H1 (cell line): ENCODE measurements around the gene NUBP2. TPM values are rescaled to one million over a fixed set of nuclear protein-coding genes. Genes with fewer than 3 reads are reported as not detected.
A peak's percentile ranks its signal among the peaks of the same experiment; 100 is the strongest.

Experiments
- CTCF ChIA-PET: fragments of 300-600 bp; sonication (Branson Sonifier 250); formaldehyde crosslinking; loops from one replicate; lab custom pipeline; 2021; ENCODE audit not compliant: partially characterized antibody; lab: Charles Lee
- POLR2A ChIA-PET: fragments of 300-600 bp; sonication (Branson Sonifier 250); formaldehyde crosslinking; loops from one replicate; lab custom pipeline; 2021; ENCODE audit warnings: inconsistent platforms; ENCODE audit not compliant: partially characterized antibody; lab: Charles Lee
- DNase-seq, 2 experiments: peaks; one replicate each; pipeline versions ENCODE4 v3.0.0 to v3.0.0-alpha.2; 2010 to 2022; ENCODE audit warnings: low spot score in 2 of 2, low read depth in 1 of 2, mixed read lengths in 1 of 2
- FAIRE-seq: peaks from 2 replicates; lab custom pipeline; 2011; peaks lifted over from hg19 to GRCh38; lab: Jason Lieb, UNC
- H2AFZ ChIP-seq: 2 replicates; pipeline ENCODE4 v1.8.1; 2012; ENCODE audit warnings: low read length, inconsistent platforms
- H2AK5ac ChIP-seq: 2 replicates; pipeline ENCODE4 v1.6.1; 2013; ENCODE audit warnings: low read depth, low read length
- H2BK120ac ChIP-seq: replicated peaks from 2 replicates; pipeline ENCODE3; 2013; ENCODE audit warnings: low read depth, low read length, inconsistent platforms
- H2BK12ac ChIP-seq: 2 replicates; pipeline ENCODE4 v1.6.1; 2013; ENCODE audit warnings: low read depth, low read length
- H2BK15ac ChIP-seq: 2 replicates; pipeline ENCODE4 v1.6.1; 2013; ENCODE audit warnings: low read length
- H2BK20ac ChIP-seq: 2 replicates; pipeline ENCODE4 v1.6.1; 2013; ENCODE audit warnings: low read length
- H2BK5ac ChIP-seq: 2 replicates; pipeline ENCODE4 v1.6.1; 2013; ENCODE audit warnings: low read depth, low read length
- H3K14ac ChIP-seq: 2 replicates; pipeline ENCODE4 v1.6.1; 2013; ENCODE audit warnings: inconsistent platforms; ENCODE audit not compliant: insufficient read length
- H3K18ac ChIP-seq: 2 replicates; pipeline ENCODE4 v1.6.1; 2013; ENCODE audit warnings: low read length; ENCODE audit errors: extremely low read depth
- H3K23ac ChIP-seq: 2 replicates; pipeline ENCODE4 v1.6.1; 2013; ENCODE audit warnings: inconsistent platforms; ENCODE audit not compliant: insufficient read length
- H3K23me2 ChIP-seq: 2 replicates; pipeline ENCODE4 v1.6.1; 2013; ENCODE audit warnings: low read depth, low read length
- H3K27ac ChIP-seq: 2 replicates; pipeline ENCODE4 v1.6.1; 2011; ENCODE audit warnings: low read depth, low read length, inconsistent platforms
- H3K27me3 ChIP-seq, 4 experiments: replicated peaks in 1 of 4; 1 replicate in 1 of 4; 2 replicates in 3 of 4; pipeline versions ENCODE4 v1.6.1 to v1.8.1; 2011 to 2013; ENCODE audit warnings: low read length in 3 of 4, mild to moderate bottlenecking in 3 of 4, inconsistent platforms in 2 of 4, mixed read lengths in 2 of 4, moderate library complexity in 1 of 4; ENCODE audit not compliant: control insufficient read depth in 3 of 4, insufficient read depth in 3 of 4; ENCODE audit errors: extremely low read depth in 1 of 4
- H3K36me3 ChIP-seq, 4 experiments: 2 replicates each; pipeline versions ENCODE4 v1.6.1 to v1.8.1; 2011 to 2013; ENCODE audit warnings: mild to moderate bottlenecking in 4 of 4, low read length in 3 of 4, moderate library complexity in 2 of 4, control low read depth in 1 of 4, inconsistent platforms in 1 of 4; ENCODE audit not compliant: insufficient read depth in 4 of 4, control insufficient read depth in 2 of 4
- H3K4ac ChIP-seq: replicated peaks from 2 replicates; pipeline ENCODE3; 2013; ENCODE audit warnings: low read length, low read depth, mixed read lengths, inconsistent platforms; ENCODE audit not compliant: insufficient read length
- H3K4me1 ChIP-seq, 4 experiments: replicated peaks in 1 of 4; 1 replicate in 1 of 4; 2 replicates in 3 of 4; pipeline versions ENCODE4 v1.6.1 to v1.8.1; 2011 to 2013; ENCODE audit warnings: low read length in 3 of 4, inconsistent platforms in 2 of 4, mixed read lengths in 1 of 4; ENCODE audit not compliant: insufficient read depth in 4 of 4, control insufficient read depth in 3 of 4
- H3K4me2 ChIP-seq, 2 experiments: 2 replicates each; pipeline versions ENCODE4 v1.6.1 to v1.8.1; 2011 to 2013; ENCODE audit warnings: low read depth in 2 of 2, low read length in 2 of 2, control low read depth in 1 of 2, inconsistent platforms in 1 of 2, mild to moderate bottlenecking in 1 of 2; ENCODE audit not compliant: insufficient read depth in 1 of 2
- H3K4me3 ChIP-seq, 4 experiments: fragments of 200-600, 300-600 bp in 1 of 4; sonication (generic), shearing (Covaris generic), sonication (Bioruptor Twin) in 1 of 4; 2 replicates each; pipeline versions ENCODE4 v1.5.1 to v1.8.1; 2011 to 2016; ENCODE audit warnings: low read length in 4 of 4, low read depth in 3 of 4, control low read depth in 2 of 4, inconsistent platforms in 2 of 4, mild to moderate bottlenecking in 2 of 4, mixed read lengths in 1 of 4, moderate library complexity in 1 of 4; ENCODE audit not compliant: insufficient read depth in 2 of 4; ENCODE audit errors: extremely low read depth in 1 of 4
- H3K56ac ChIP-seq: replicated peaks from 2 replicates; pipeline ENCODE3; 2013; ENCODE audit warnings: low read depth, mild to moderate bottlenecking, mixed read lengths, low read length, inconsistent platforms; ENCODE audit not compliant: insufficient read length
- H3K79me1 ChIP-seq: 2 replicates; pipeline ENCODE4 v1.6.1; 2013; ENCODE audit warnings: low read depth, low read length, control low read depth
- H3K79me2 ChIP-seq, 2 experiments: 2 replicates each; pipeline versions ENCODE4 v1.6.1 to v1.8.1; 2012 to 2013; ENCODE audit warnings: low read length in 2 of 2, mild to moderate bottlenecking in 2 of 2, inconsistent platforms in 1 of 2; ENCODE audit not compliant: insufficient read depth in 2 of 2, control insufficient read depth in 1 of 2
- H3K9ac ChIP-seq, 4 experiments: replicated peaks in 1 of 4; 1 replicate in 1 of 4; 2 replicates in 3 of 4; pipeline versions ENCODE4 v1.6.1 to v1.8.1; 2011 to 2013; ENCODE audit warnings: low read depth in 3 of 4, low read length in 3 of 4, control low read depth in 2 of 4, mild to moderate bottlenecking in 2 of 4, moderate library complexity in 2 of 4, inconsistent platforms in 1 of 4; ENCODE audit errors: extremely low read depth in 1 of 4
- H3K9me3 ChIP-seq, 2 experiments: 2 replicates each; pipeline versions ENCODE4 v1.6.1 to v1.8.1; 2012 to 2013; ENCODE audit warnings: mild to moderate bottlenecking in 2 of 2, moderate library complexity in 2 of 2, control low read depth in 1 of 2, inconsistent platforms in 1 of 2, low read depth in 1 of 2, low read length in 1 of 2, mixed read lengths in 1 of 2; ENCODE audit not compliant: insufficient read depth in 2 of 2
- H4K20me1 ChIP-seq, 2 experiments: replicated peaks in 1 of 2; 2 replicates each; pipeline versions ENCODE3 to v1.8.1; 2011 to 2013; ENCODE audit warnings: inconsistent platforms in 2 of 2, low read length in 2 of 2, mild to moderate bottlenecking in 1 of 2; ENCODE audit not compliant: insufficient read depth in 2 of 2, control insufficient read depth in 1 of 2
- H4K5ac ChIP-seq: 2 replicates; pipeline ENCODE4 v1.6.1; 2013; ENCODE audit warnings: low read length, low read depth, mixed read lengths, inconsistent platforms; ENCODE audit not compliant: insufficient read length
- H4K8ac ChIP-seq: 2 replicates; pipeline ENCODE4 v1.8.0; 2013; ENCODE audit warnings: mild to moderate bottlenecking, moderate library complexity, low read length, inconsistent platforms; ENCODE audit not compliant: insufficient read depth; ENCODE audit errors: extremely low read depth
- H4K91ac ChIP-seq: replicated peaks from 2 replicates; pipeline ENCODE3; 2013; ENCODE audit warnings: low read length, mixed read lengths, inconsistent platforms; ENCODE audit not compliant: insufficient read length
- KDM1A ChIP-seq: fragments of 200-600, 300-600 bp; sonication (generic); IDR thresholded peaks from 2 replicates; pipeline ENCODE4 v1.7.1; 2016; ENCODE audit warnings: mild to moderate bottlenecking, low read length, borderline replicate concordance
- POLR2AphosphoS5 ChIP-seq: IDR thresholded peaks from 2 replicates; pipeline ENCODE4 v1.6.1; 2011; ENCODE audit warnings: low read depth, low read length
- WGBS, 2 experiments: shearing (Covaris generic) in 1 of 2; methylation state at CpG; one replicate each; pipeline versions ENCODE4 v1.1.6 to v1.1.7; 2013 to 2015; ENCODE audit warnings: low lambda C conversion rate in 2 of 2, mixed read lengths in 2 of 2, inconsistent platforms in 1 of 2, low coverage in 1 of 2, missing lambda C conversion rate in 1 of 2; ENCODE audit not compliant: insufficient replicate concordance in 2 of 2, insufficient coverage in 1 of 2, insufficient read length in 1 of 2; ENCODE audit errors: extremely low coverage in 1 of 2, missing lambda C conversion rate in 1 of 2; 5-methylcytosine and 5-hydroxymethylcytosine counted together
- polyA plus RNA-seq, 7 experiments: library from polyadenylated mRNA; depleted of rRNA in 3 of 7; stranded (reverse) in 5 of 7; unstranded in 2 of 7; fragments of >200 nt in 5 of 7; fragments of 200-250 nt in 2 of 7; gene quantifications; 1 replicate in 5 of 7; 2 replicates in 1 of 7; 4 replicates in 1 of 7; pipeline versions ENCODE4 v1.2.1 to v1.2.3, GENCODE V29; 2011 to 2013; ENCODE audit warnings: missing spikeins in 2 of 7, mixed read lengths in 2 of 7
- total RNA-seq: library from RNA; stranded (reverse); fragmentation: NEBNext Ultra II Directional; extraction: Animal tissue kit (Norgen Biotek cat#: 25700); gene quantifications from 2 replicates; pipeline ENCODE4 v1.2.1, GENCODE V29; 2021

The NUBP2 gene
- total and polyA plus RNA-seq, 2 of the 8 experiments (the other 6 are each of a cell fraction or from before 2014, with no cell fraction given), result 70.3 to 96.9 TPM

DNA sequence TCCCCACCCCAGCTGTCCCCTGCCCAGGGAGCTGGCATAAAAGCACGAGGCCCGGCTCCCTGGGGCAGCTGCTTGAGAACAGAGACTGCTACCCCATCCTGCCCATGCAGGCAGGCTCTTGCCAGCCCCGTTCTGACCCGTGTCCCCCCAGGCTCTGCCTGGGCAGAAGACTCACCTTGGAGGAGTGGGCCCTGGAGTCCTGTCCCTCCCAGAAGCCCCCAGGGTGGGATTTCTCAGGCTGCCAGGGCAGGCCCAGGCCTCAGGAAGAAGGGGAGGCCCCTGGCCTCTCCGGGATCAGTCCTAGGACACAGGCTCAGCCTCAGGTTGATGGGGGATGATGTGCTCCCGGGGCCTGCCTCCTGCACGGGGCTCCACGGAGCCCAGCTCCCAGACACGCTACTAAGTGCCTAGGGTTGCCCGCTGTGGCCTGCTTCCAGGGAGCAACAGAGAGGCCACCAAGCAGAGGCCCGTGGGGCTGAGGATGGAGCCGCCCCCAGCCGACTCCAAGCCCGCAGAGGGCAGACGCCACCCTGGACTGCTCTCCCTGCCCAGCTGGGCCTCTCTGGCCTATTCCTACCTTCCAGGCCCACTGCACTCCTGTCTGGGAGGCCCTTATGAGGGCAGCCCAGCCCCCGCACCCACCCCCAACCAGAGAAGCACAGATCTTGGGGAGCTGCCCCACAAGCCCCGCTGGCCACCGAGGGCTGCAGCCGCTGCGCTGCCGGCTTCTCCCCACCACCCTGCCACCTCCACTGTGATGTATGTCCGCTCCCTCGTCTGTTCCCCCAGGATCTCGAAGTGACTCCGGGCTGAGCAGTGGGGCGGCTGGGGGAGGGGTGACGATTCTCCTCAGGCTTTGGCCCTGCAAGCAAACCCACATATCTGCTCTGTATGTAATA, 13.1 kb upstream of the NUBP2 start:
- Histone ChIP-seq H4K8ac (no peak overlapping the region; the same call in 1 of the 2 replicates), H3K23me2 (peaks cover 17% of the 10 kb centered on the region), H2BK20ac (no peak overlapping the region), H3K4me2 (peak overlapping the region; percentile 71 to 92), H3K56ac (no peak overlapping the region), H3K79me1 (peaks cover 3% of the 10 kb centered on the region; the same call in 1 of the 2 replicates), H2BK120ac (no peak overlapping the region), H3K4ac (no peak overlapping the region), H2BK15ac (no peak overlapping the region), H3K9ac (no peak overlapping the region), H2BK5ac (no peak overlapping the region), H3K23ac (no peak overlapping the region), H2BK12ac (no peak overlapping the region), H3K9me3 (no peaks in the 10 kb centered on the region), H4K91ac (no peak overlapping the region), H2AFZ (no peak overlapping the region), H3K4me1 (peaks cover 0 to 13% (median 10%) of the 10 kb centered on the region in 4 experiments; a peak in 5 of 7 replicates), H4K5ac (no peak overlapping the region), H2AK5ac (no peak overlapping the region), H4K20me1 (peaks cover 1 to 15% of the 10 kb centered on the region in 2 experiments), H3K14ac (no peak overlapping the region), H3K36me3 (peaks cover 3 to 37% (median 7%) of the 10 kb centered on the region in 4 experiments; a peak in 4 of 8 replicates), H3K18ac (no peak overlapping the region), H3K4me3 (peak overlapping the region in 3 of 4 experiments; percentile 82 to 91 (median 83); a peak in 2 of 8 replicates), H3K27ac (no peak overlapping the region), H3K79me2 (peaks cover 0 to 13% of the 10 kb centered on the region in 2 experiments; a peak in 1 of 4 replicates), H3K27me3 (no peaks in the 10 kb centered on the region)
- ChIA-PET CTCF (interaction anchor here (0.7 to 2.2 kb wide), 7 partner anchors 10 to 469 kb away, joined by 3 to 8 read pairs (median 3); partner anchors contain the start of genes NUBP2 and SPSB3), POLR2A (interaction anchor here (0.6 to 13.5 kb wide), 27 partner anchors 10 to 461 kb away, joined by 3 to 246 read pairs (median 4); partner anchors contain the start of genes FAHD1, HAGH, IGFALS and JPT2)
- peak; percentile 53 for TF ChIP-seq POLR2AphosphoS5
- no peak for TF ChIP-seq KDM1A
- no peak for DNase-seq
- 87% methylated on average over 19 of the region's 27 CpGs; no CpG with 5 or more reads in 1 of the 2 experiments for WGBS, 2 experiments
- no peak for FAIRE-seq
